HepG2 (cell line): Measurements from ENCODE around the gene CD28. TPM values are rescaled to one million over a fixed set of nuclear protein-coding genes. Genes with fewer than 3 reads are reported as not detected.
A peak's percentile ranks its signal among the peaks of the same experiment; 100 is the strongest.

ENCODE experiments used
- ATF1 ChIP-seq: IDR thresholded peaks from 2 replicates; pipeline ENCODE4 v1.6.1; 2016; ENCODE audit warnings: mild to moderate bottlenecking, control low read depth
- NFIC ChIP-seq: IDR thresholded peaks from 2 replicates; pipeline ENCODE4 v1.6.1; 2012; ENCODE audit warnings: mild to moderate bottlenecking, low read length, inconsistent platforms
- RNF2 ChIP-seq: fragments of 450-650 bp; conservative IDR thresholded peaks from 2 replicates; pipeline ENCODE4 v1.6.1; 2016; ENCODE audit warnings: low read depth
- ZNF12 ChIP-seq: sonication (generic); formaldehyde crosslinking; IDR thresholded peaks from 2 replicates; pipeline ENCODE4 v1.5.0; 2020; ENCODE audit warnings: missing genetic modification reagents
- ZNF510 ChIP-seq: sonication (generic); formaldehyde crosslinking; IDR thresholded peaks from 2 replicates; pipeline ENCODE4 v1.4.0; 2020; ENCODE audit warnings: low read depth, mild to moderate bottlenecking, missing genetic modification reagents
- ZNF776 ChIP-seq: sonication (generic); formaldehyde crosslinking; IDR thresholded peaks from 2 replicates; pipeline ENCODE4 v1.4.0; 2020; ENCODE audit warnings: mild to moderate bottlenecking, missing genetic modification reagents
- ZNF790 ChIP-seq: sonication (generic); formaldehyde crosslinking; IDR thresholded peaks from 2 replicates; pipeline ENCODE4 v1.8.0; 2022; ENCODE audit warnings: missing genetic modification reagents, mild to moderate bottlenecking, borderline replicate concordance
- polyA plus RNA-seq, 8 experiments: library from polyadenylated mRNA; depleted of rRNA in 3 of 8; stranded (reverse) in 7 of 8; unstranded in 1 of 8; fragments of >200 nt; fragmentation: Illumina TruSeq in 4 of 8; extraction: Trizol in 4 of 8; gene quantifications; 2 replicates each; pipeline versions ENCODE4 v1.2.1 to v1.2.3, GENCODE V29; 2011 to 2016; ENCODE audit warnings: low read depth in 4 of 8, missing spikeins in 1 of 8, mixed read lengths in 1 of 8; ENCODE audit not compliant: insufficient read depth in 1 of 8
- total RNA-seq, 5 experiments: library from RNA; depleted of rRNA; stranded (reverse); fragments of >200 nt; fragmentation: Illumina TruSeq; extraction: Trizol; gene quantifications; 2 replicates each; pipeline ENCODE4 v1.2.3, GENCODE V29; 2016; ENCODE audit warnings: low read depth in 1 of 5
- TF ChIP-seq, protein P1 (sequence below): IDR thresholded peaks from 2 replicates; pipeline ENCODE4 v1.6.1; 2016; ENCODE audit warnings: missing compliant biosample characterization, missing genetic modification reagents, borderline replicate concordance
- TF ChIP-seq, protein P2 (sequence below): sonication (generic); formaldehyde crosslinking; IDR thresholded peaks from 2 replicates; pipeline ENCODE4 v1.9.0; 2021; ENCODE audit warnings: mild to moderate bottlenecking, missing genetic modification reagents
- TF ChIP-seq, protein P3 (sequence below): sonication (generic); formaldehyde crosslinking; IDR thresholded peaks from 2 replicates; pipeline ENCODE4 v1.4.0; 2020; ENCODE audit warnings: missing genetic modification reagents, borderline replicate concordance
- TF ChIP-seq, protein P4 (sequence below): IDR thresholded peaks from 2 replicates; pipeline ENCODE4 v1.4.0; 2020; ENCODE audit warnings: mild to moderate bottlenecking, missing genetic modification reagents

Gene CD28
- total and polyA plus RNA-seq, 2 of the 13 experiments (the other 11 are each of a cell fraction or from before 2014, with no cell fraction given) = not detected

DNA sequence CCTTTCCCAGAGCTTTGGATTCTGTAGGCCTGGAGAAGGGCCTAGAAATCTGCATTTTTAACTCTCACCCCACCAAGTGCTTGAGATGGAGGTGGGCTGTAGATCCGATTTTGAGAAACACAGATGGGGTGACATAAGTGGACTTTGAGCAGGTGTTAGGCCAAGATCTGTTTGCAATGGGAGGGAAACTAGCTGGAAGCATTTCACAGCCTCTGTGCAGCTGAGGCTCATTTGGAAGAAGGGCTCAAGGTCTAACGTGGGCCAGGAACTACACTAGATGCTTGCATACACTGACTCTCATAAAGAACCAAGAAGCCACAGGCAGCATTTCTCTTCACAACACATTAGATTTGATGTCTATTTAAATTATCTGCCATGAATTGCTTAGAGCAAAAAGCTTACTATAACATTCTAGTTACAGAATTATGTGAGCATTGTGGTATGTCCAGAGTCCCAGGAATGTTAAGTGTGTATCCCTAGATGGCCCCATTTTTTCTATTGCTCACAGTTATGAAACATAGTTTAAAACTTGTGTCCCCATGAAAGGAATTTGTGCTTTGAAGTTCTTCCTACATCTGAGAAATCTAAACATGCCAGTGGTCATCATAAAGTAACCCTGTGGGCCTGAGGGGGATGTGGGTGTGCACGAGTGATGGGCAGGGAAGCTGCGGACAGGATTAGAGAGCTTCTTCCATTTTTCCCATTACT, 77.2 kb downstream of the CD28 start (continued):
- TF ChIP-seq, protein P1, sequence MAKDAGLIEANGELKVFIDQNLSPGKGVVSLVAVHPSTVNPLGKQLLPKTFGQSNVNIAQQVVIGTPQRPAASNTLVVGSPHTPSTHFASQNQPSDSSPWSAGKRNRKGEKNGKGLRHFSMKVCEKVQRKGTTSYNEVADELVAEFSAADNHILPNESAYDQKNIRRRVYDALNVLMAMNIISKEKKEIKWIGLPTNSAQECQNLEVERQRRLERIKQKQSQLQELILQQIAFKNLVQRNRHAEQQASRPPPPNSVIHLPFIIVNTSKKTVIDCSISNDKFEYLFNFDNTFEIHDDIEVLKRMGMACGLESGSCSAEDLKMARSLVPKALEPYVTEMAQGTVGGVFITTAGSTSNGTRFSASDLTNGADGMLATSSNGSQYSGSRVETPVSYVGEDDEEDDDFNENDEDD (CRISPR knock-in tag) = peak; percentile 71; the same call in 1 of the 2 replicates
- TF ChIP-seq, protein P2, sequence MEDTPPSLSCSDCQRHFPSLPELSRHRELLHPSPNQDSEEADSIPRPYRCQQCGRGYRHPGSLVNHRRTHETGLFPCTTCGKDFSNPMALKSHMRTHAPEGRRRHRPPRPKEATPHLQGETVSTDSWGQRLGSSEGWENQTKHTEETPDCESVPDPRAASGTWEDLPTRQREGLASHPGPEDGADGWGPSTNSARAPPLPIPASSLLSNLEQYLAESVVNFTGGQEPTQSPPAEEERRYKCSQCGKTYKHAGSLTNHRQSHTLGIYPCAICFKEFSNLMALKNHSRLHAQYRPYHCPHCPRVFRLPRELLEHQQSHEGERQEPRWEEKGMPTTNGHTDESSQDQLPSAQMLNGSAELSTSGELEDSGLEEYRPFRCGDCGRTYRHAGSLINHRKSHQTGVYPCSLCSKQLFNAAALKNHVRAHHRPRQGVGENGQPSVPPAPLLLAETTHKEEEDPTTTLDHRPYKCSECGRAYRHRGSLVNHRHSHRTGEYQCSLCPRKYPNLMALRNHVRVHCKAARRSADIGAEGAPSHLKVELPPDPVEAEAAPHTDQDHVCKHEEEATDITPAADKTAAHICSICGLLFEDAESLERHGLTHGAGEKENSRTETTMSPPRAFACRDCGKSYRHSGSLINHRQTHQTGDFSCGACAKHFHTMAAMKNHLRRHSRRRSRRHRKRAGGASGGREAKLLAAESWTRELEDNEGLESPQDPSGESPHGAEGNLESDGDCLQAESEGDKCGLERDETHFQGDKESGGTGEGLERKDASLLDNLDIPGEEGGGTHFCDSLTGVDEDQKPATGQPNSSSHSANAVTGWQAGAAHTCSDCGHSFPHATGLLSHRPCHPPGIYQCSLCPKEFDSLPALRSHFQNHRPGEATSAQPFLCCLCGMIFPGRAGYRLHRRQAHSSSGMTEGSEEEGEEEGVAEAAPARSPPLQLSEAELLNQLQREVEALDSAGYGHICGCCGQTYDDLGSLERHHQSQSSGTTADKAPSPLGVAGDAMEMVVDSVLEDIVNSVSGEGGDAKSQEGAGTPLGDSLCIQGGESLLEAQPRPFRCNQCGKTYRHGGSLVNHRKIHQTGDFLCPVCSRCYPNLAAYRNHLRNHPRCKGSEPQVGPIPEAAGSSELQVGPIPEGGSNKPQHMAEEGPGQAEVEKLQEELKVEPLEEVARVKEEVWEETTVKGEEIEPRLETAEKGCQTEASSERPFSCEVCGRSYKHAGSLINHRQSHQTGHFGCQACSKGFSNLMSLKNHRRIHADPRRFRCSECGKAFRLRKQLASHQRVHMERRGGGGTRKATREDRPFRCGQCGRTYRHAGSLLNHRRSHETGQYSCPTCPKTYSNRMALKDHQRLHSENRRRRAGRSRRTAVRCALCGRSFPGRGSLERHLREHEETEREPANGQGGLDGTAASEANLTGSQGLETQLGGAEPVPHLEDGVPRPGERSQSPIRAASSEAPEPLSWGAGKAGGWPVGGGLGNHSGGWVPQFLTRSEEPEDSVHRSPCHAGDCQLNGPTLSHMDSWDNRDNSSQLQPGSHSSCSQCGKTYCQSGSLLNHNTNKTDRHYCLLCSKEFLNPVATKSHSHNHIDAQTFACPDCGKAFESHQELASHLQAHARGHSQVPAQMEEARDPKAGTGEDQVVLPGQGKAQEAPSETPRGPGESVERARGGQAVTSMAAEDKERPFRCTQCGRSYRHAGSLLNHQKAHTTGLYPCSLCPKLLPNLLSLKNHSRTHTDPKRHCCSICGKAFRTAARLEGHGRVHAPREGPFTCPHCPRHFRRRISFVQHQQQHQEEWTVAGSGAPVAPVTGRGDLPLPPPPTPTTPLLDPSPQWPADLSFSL (CRISPR knock-in tag) = peak; percentile 18; the same call in 1 of the 2 replicates
- peak; percentile 89 for TF ChIP-seq NFIC
- TF ChIP-seq, protein P3, sequence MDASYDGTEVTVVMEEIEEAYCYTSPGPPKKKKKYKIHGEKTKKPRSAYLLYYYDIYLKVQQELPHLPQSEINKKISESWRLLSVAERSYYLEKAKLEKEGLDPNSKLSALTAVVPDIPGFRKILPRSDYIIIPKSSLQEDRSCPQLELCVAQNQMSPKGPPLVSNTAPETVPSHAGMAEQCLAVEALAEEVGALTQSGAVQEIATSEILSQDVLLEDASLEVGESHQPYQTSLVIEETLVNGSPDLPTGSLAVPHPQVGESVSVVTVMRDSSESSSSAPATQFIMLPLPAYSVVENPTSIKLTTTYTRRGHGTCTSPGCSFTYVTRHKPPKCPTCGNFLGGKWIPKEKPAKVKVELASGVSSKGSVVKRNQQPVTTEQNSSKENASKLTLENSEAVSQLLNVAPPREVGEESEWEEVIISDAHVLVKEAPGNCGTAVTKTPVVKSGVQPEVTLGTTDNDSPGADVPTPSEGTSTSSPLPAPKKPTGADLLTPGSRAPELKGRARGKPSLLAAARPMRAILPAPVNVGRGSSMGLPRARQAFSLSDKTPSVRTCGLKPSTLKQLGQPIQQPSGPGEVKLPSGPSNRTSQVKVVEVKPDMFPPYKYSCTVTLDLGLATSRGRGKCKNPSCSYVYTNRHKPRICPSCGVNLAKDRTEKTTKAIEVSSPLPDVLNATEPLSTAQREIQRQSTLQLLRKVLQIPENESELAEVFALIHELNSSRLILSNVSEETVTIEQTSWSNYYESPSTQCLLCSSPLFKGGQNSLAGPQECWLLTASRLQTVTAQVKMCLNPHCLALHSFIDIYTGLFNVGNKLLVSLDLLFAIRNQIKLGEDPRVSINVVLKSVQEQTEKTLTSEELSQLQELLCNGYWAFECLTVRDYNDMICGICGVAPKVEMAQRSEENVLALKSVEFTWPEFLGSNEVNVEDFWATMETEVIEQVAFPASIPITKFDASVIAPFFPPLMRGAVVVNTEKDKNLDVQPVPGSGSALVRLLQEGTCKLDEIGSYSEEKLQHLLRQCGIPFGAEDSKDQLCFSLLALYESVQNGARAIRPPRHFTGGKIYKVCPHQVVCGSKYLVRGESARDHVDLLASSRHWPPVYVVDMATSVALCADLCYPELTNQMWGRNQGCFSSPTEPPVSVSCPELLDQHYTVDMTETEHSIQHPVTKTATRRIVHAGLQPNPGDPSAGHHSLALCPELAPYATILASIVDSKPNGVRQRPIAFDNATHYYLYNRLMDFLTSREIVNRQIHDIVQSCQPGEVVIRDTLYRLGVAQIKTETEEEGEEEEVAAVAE = no peak
- no peak for TF ChIP-seq RNF2
- TF ChIP-seq ZNF776 = no peak
- TF ChIP-seq ZNF510 (CRISPR knock-in tag) = no peak
- peak; percentile 66 for TF ChIP-seq ZNF12 (CRISPR knock-in tag)
- TF ChIP-seq, protein P4, sequence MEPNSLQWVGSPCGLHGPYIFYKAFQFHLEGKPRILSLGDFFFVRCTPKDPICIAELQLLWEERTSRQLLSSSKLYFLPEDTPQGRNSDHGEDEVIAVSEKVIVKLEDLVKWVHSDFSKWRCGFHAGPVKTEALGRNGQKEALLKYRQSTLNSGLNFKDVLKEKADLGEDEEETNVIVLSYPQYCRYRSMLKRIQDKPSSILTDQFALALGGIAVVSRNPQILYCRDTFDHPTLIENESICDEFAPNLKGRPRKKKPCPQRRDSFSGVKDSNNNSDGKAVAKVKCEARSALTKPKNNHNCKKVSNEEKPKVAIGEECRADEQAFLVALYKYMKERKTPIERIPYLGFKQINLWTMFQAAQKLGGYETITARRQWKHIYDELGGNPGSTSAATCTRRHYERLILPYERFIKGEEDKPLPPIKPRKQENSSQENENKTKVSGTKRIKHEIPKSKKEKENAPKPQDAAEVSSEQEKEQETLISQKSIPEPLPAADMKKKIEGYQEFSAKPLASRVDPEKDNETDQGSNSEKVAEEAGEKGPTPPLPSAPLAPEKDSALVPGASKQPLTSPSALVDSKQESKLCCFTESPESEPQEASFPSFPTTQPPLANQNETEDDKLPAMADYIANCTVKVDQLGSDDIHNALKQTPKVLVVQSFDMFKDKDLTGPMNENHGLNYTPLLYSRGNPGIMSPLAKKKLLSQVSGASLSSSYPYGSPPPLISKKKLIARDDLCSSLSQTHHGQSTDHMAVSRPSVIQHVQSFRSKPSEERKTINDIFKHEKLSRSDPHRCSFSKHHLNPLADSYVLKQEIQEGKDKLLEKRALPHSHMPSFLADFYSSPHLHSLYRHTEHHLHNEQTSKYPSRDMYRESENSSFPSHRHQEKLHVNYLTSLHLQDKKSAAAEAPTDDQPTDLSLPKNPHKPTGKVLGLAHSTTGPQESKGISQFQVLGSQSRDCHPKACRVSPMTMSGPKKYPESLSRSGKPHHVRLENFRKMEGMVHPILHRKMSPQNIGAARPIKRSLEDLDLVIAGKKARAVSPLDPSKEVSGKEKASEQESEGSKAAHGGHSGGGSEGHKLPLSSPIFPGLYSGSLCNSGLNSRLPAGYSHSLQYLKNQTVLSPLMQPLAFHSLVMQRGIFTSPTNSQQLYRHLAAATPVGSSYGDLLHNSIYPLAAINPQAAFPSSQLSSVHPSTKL = peak; percentile 88
- peak; percentile 75 for TF ChIP-seq ATF1 (CRISPR knock-in tag)
- TF ChIP-seq ZNF790 (CRISPR knock-in tag) = no peak
